ENCODE results near the gene NDUFB6. TPM values are rescaled to one million over a fixed set of nuclear protein-coding genes. Genes with fewer than 3 reads are reported as not detected.
"Not testable (repeated sequence)": the region's sequence is repeated elsewhere in the genome, so short reads cannot be mapped to it uniquely, and the experiment has no call there.

NDUFB6 gene
- 10 to 100 TPM; 47.5 to 57.7 TPM for total RNA-seq

- ChIA-PET POLR2A (interaction anchor here (0.7 to 2.0 kb wide), 7 partner anchors 10 to 194 kb away, joined by 3 to 13 read pairs (median 4); partner anchors contain the start of genes RIGI, SMIM27 and TOPORS), CTCF (interaction anchor here (1.9 to 12.1 kb wide), 8 partner anchors 8 to 196 kb away, joined by 10 to 608 read pairs (median 22); partner anchors contain the start of genes ACO1, RIGI, SMIM27 and TOPORS)
- Mint-ChIP-seq H3K27me3 (ENCODE audit: low read depth) (peaks cover 2% of the 10 kb centered on the region), H3K4me3 (peak within 1 kb of the TSS; percentile 100), H3K27ac (peak within 1 kb of the TSS; percentile 99), H3K4me1 (ENCODE audit: low read depth) (peaks cover 26% of the 10 kb centered on the region), H3K36me3 (ENCODE audit: low read depth) (peaks cover 12% of the 10 kb centered on the region), H3K9me3 (ENCODE audit: insufficient read depth) (no peaks in the 10 kb centered on the region)
- DNase-seq (peak; percentile 98), ATAC-seq (peak; percentile 92)
These were observed at the start of gene NDUFB6 for GRCh38 chr9:32572900-32573523. Gene NDUFB6, minus strand, starts transcription at chr9:32573159. Its CDS starts 99 bp downstream, at chr9:32573060.

GRCh38 chr9:32618261-32618660 lies 45.3 kb upstream of the NDUFB6 start:
- POLR2A ChIA-PET, result no interaction called here
- no peak overlapping the region for H3K27ac Mint-ChIP-seq
- H3K4me1 Mint-ChIP-seq (ENCODE audit: low read depth), result no peaks in the 10 kb centered on the region
- DNase-seq (no peak), ATAC-seq (no peak)
- CTCF ChIA-PET, result interaction anchor here (0.9 kb wide), 1 partner anchor 38 kb away, joined by 3 read pairs; no protein-coding TSS in a partner anchor
- no peaks in the 10 kb centered on the region for H3K9me3 Mint-ChIP-seq (ENCODE audit: insufficient read depth)
- peaks cover 7% of the 10 kb centered on the region for H3K27me3 Mint-ChIP-seq (ENCODE audit: low read depth)
- H3K36me3 Mint-ChIP-seq (ENCODE audit: low read depth), result no peaks in the 10 kb centered on the region
- H3K4me3 Mint-ChIP-seq, result no peak overlapping the region

GRCh38 chr9:32606811-32607210 lies 33.9 kb upstream of the NDUFB6 start:
- Mint-ChIP-seq H3K27ac (no peak overlapping the region), H3K4me1 (ENCODE audit: low read depth) (peaks cover 2% of the 10 kb centered on the region), H3K9me3 (ENCODE audit: insufficient read depth) (peaks cover 5% of the 10 kb centered on the region), H3K27me3 (ENCODE audit: low read depth) (peaks cover 6% of the 10 kb centered on the region), H3K36me3 (ENCODE audit: low read depth) (no peaks in the 10 kb centered on the region), H3K4me3 (no peak overlapping the region)
- DNase-seq, result no peak
- ChIA-PET CTCF (interaction anchor here (0.9 kb wide), 1 partner anchor 27 kb away, joined by 4 read pairs; no protein-coding TSS in a partner anchor), POLR2A (no interaction called here)
- no peak for ATAC-seq

- POLR2A ChIA-PET, result no interaction called here
- no peaks in the 10 kb centered on the region for H3K36me3 Mint-ChIP-seq (ENCODE audit: low read depth)
- no peak overlapping the region for H3K27ac Mint-ChIP-seq
- peaks cover 17% of the 10 kb centered on the region for H3K27me3 Mint-ChIP-seq (ENCODE audit: low read depth)
- peaks cover 2% of the 10 kb centered on the region for H3K4me1 Mint-ChIP-seq (ENCODE audit: low read depth)
- peaks cover 5% of the 10 kb centered on the region for H3K9me3 Mint-ChIP-seq (ENCODE audit: insufficient read depth)
- ATAC-seq, result no peak
- CTCF ChIA-PET, result interaction anchor here (0.9 to 1.4 kb wide), 3 partner anchors 16 to 364 kb away, joined by 3 to 4 read pairs (median 3); no protein-coding TSS in a partner anchor
- DNase-seq, result no peak
- no peak overlapping the region for H3K4me3 Mint-ChIP-seq
These were observed 31.2 kb upstream of the NDUFB6 start for GRCh38 chr9:32603914-32604852.

- ATAC-seq; H3K36me3 Mint-ChIP-seq (ENCODE audit: low read depth); DNase-seq; H3K27ac Mint-ChIP-seq; H3K4me1 Mint-ChIP-seq (ENCODE audit: low read depth); CTCF ChIA-PET; POLR2A ChIA-PET; H3K4me3 Mint-ChIP-seq; H3K9me3 Mint-ChIP-seq (ENCODE audit: insufficient read depth): not testable (repeated sequence)
- peaks cover 27% of the 10 kb centered on the region for H3K27me3 Mint-ChIP-seq (ENCODE audit: low read depth)
These were observed 26.1 kb upstream of the NDUFB6 start for GRCh38 chr9:32599021-32599420.

- no peaks in the 10 kb centered on the region for H3K9me3 Mint-ChIP-seq (ENCODE audit: insufficient read depth)
- no peak overlapping the region for H3K27ac Mint-ChIP-seq
- no peak for DNase-seq
- H3K4me3 Mint-ChIP-seq, result no peak overlapping the region
- peaks cover 24% of the 10 kb centered on the region for H3K27me3 Mint-ChIP-seq (ENCODE audit: low read depth)
- POLR2A ChIA-PET, result no interaction called here
- ATAC-seq, result no peak
- CTCF ChIA-PET, result interaction anchor here (0.6 to 0.9 kb wide), 2 partner anchors 17 to 374 kb away, joined by 3 read pairs; no protein-coding TSS in a partner anchor
- no peaks in the 10 kb centered on the region for H3K36me3 Mint-ChIP-seq (ENCODE audit: low read depth)
- H3K4me1 Mint-ChIP-seq (ENCODE audit: low read depth), result peaks cover 3% of the 10 kb centered on the region
These were observed 24.0 kb upstream of the NDUFB6 start for GRCh38 chr9:32596936-32597335.

GRCh38 chr9:32596096-32596865 lies 23.3 kb upstream of the NDUFB6 start:
- DNase-seq, result no peak
- H3K36me3 Mint-ChIP-seq (ENCODE audit: low read depth), result no peaks in the 10 kb centered on the region
- no peak overlapping the region for H3K4me3 Mint-ChIP-seq
- no peaks in the 10 kb centered on the region for H3K9me3 Mint-ChIP-seq (ENCODE audit: insufficient read depth)
- H3K4me1 Mint-ChIP-seq (ENCODE audit: low read depth), result peaks cover 3% of the 10 kb centered on the region
- H3K27ac Mint-ChIP-seq, result no peak overlapping the region
- POLR2A ChIA-PET, result no interaction called here
- CTCF ChIA-PET, result interaction anchor here (0.6 to 0.9 kb wide), 2 partner anchors 16 to 374 kb away, joined by 3 read pairs; no protein-coding TSS in a partner anchor
- peaks cover 28% of the 10 kb centered on the region for H3K27me3 Mint-ChIP-seq (ENCODE audit: low read depth)
- no peak for ATAC-seq

- H3K27me3 Mint-ChIP-seq (ENCODE audit: low read depth), result peaks cover 26% of the 10 kb centered on the region
- peaks cover 3% of the 10 kb centered on the region for H3K4me1 Mint-ChIP-seq (ENCODE audit: low read depth)
- no peak overlapping the region for H3K27ac Mint-ChIP-seq
- H3K36me3 Mint-ChIP-seq (ENCODE audit: low read depth), result no peaks in the 10 kb centered on the region
- ChIA-PET CTCF (interaction anchor here (1.6 to 6.6 kb wide), 2 partner anchors 10 to 212 kb away, joined by 7 to 50 read pairs; no protein-coding TSS in a partner anchor), POLR2A (no interaction called here)
- no peak for ATAC-seq
- no peak overlapping the region for H3K4me3 Mint-ChIP-seq
- no peaks in the 10 kb centered on the region for H3K9me3 Mint-ChIP-seq (ENCODE audit: insufficient read depth)
- no peak for DNase-seq
These were observed 17.9 kb upstream of the NDUFB6 start for GRCh38 chr9:32590898-32591297.

GRCh38 chr9:32590476-32590875 lies 17.5 kb upstream of the NDUFB6 start:
- Mint-ChIP-seq H3K9me3 (ENCODE audit: insufficient read depth) (no peaks in the 10 kb centered on the region), H3K27me3 (ENCODE audit: low read depth) (peaks cover 30% of the 10 kb centered on the region), H3K4me1 (ENCODE audit: low read depth) (no peaks in the 10 kb centered on the region), H3K36me3 (ENCODE audit: low read depth) (no peaks in the 10 kb centered on the region), H3K4me3 (no peak overlapping the region), H3K27ac (no peak overlapping the region)
- DNase-seq (no peak), ATAC-seq (no peak)
- ChIA-PET POLR2A (no interaction called here), CTCF (interaction anchor here (1.6 to 6.6 kb wide), 4 partner anchors 10 to 383 kb away, joined by 7 to 50 read pairs (median 23); no protein-coding TSS in a partner anchor)

- H3K9me3 Mint-ChIP-seq (ENCODE audit: insufficient read depth), result no peaks in the 10 kb centered on the region
- no peak overlapping the region for H3K4me3 Mint-ChIP-seq
- H3K27me3 Mint-ChIP-seq (ENCODE audit: low read depth), result peaks cover 39% of the 10 kb centered on the region
- ATAC-seq, result peak; percentile 68
- no peaks in the 10 kb centered on the region for H3K4me1 Mint-ChIP-seq (ENCODE audit: low read depth)
- POLR2A ChIA-PET, result interaction anchor here (0.7 kb wide), 1 partner anchor 436 kb away, joined by 3 read pairs; the partner anchor contains the start of gene DNAJA1
- CTCF ChIA-PET, result interaction anchor here (0.7 to 6.6 kb wide), 8 partner anchors 8 to 637 kb away, joined by 3 to 50 read pairs (median 7); no protein-coding TSS in a partner anchor
- H3K36me3 Mint-ChIP-seq (ENCODE audit: low read depth), result no peaks in the 10 kb centered on the region
- DNase-seq, result no peak
- no peak overlapping the region for H3K27ac Mint-ChIP-seq
These were observed 16.2 kb upstream of the NDUFB6 start for GRCh38 chr9:32589083-32589723.

- no peak for DNase-seq
- POLR2A ChIA-PET, result no interaction called here
- Mint-ChIP-seq H3K9me3 (ENCODE audit: insufficient read depth) (no peaks in the 10 kb centered on the region), H3K4me1 (ENCODE audit: low read depth) (no peaks in the 10 kb centered on the region), H3K4me3 (no peak overlapping the region), H3K27ac (no peak overlapping the region), H3K36me3 (ENCODE audit: low read depth) (no peaks in the 10 kb centered on the region), H3K27me3 (ENCODE audit: low read depth) (peaks cover 39% of the 10 kb centered on the region)
- CTCF ChIA-PET, result interaction anchor here (1.0 to 6.6 kb wide), 6 partner anchors 7 to 638 kb away, joined by 3 to 50 read pairs (median 20); no protein-coding TSS in a partner anchor
- no peak for ATAC-seq
These were observed 14.9 kb upstream of the NDUFB6 start for GRCh38 chr9:32587901-32588300.
